K562 (cell line): ENCODE data around the gene FADD. TPM values are rescaled to one million over a fixed set of nuclear protein-coding genes. Genes with fewer than 3 reads are reported as not detected.

Experiments
- ARHGAP35 ChIP-seq: fragments of 450-650 bp; IDR thresholded peaks from 2 replicates; pipeline ENCODE4 v1.6.1; 2018; ENCODE audit not compliant: partially characterized antibody
- CCAR2 ChIP-seq: fragments of 200-400 bp; formaldehyde crosslinking; IDR thresholded peaks from 2 replicates; pipeline ENCODE4 v1.6.1; 2017; ENCODE audit warnings: mild to moderate bottlenecking, low read depth, low read length
- CHD2 ChIP-seq: IDR thresholded peaks from 2 replicates; pipeline ENCODE4 v1.6.1; 2011; ENCODE audit warnings: low read depth, low read length
- CHD4 ChIP-seq: fragments of 200-600 bp; sonication (generic); IDR thresholded peaks from 3 replicates; pipeline ENCODE4 v1.6.1; 2012; ENCODE audit warnings: low read depth, mild to moderate bottlenecking, mixed read lengths, low read length, inconsistent platforms; ENCODE audit not compliant: insufficient read depth, insufficient replicate concordance, poor library complexity, severe bottlenecking
- DPF2 ChIP-seq: fragments of 450-650 bp; IDR thresholded peaks from 2 replicates; pipeline ENCODE4 v1.6.1; 2016
- FOXJ3 ChIP-seq: sonication (generic); formaldehyde crosslinking; IDR thresholded peaks from 2 replicates; pipeline ENCODE4 v1.4.0; 2020; ENCODE audit warnings: mild to moderate bottlenecking, missing genetic modification reagents
- GATAD2B ChIP-seq: fragments of 450-650 bp; IDR thresholded peaks from 2 replicates; pipeline ENCODE4 v1.6.1; 2017; ENCODE audit warnings: mild to moderate bottlenecking, borderline replicate concordance
- HDAC2 ChIP-seq: fragments of 450-650 bp; IDR thresholded peaks from 2 replicates; pipeline ENCODE4 v1.6.1; 2016; ENCODE audit warnings: mild to moderate bottlenecking
- JUN ChIP-seq, 2 experiments: sonication (generic) in 1 of 2; formaldehyde crosslinking in 1 of 2; IDR thresholded peaks; 2 replicates each; pipeline versions ENCODE4 v1.6.1 to v1.8.0; 2012 to 2022; ENCODE audit warnings: borderline replicate concordance in 2 of 2, mild to moderate bottlenecking in 2 of 2, improper control_type of control experiment in 1 of 2, low read depth in 1 of 2, low read length in 1 of 2, missing genetic modification reagents in 1 of 2
- KDM5B ChIP-seq: fragments of 200-600 bp; sonication (generic); IDR thresholded peaks from 2 replicates; pipeline ENCODE4 v1.6.1; 2012; ENCODE audit warnings: low read depth, mild to moderate bottlenecking, moderate library complexity, low read length, control low read depth, inconsistent platforms; ENCODE audit not compliant: insufficient replicate concordance
- MEIS2 ChIP-seq: fragments of 450-650 bp; IDR thresholded peaks from 2 replicates; pipeline ENCODE4 v1.6.1; 2014; ENCODE audit warnings: mild to moderate bottlenecking; ENCODE audit not compliant: partially characterized antibody
- NCOA1 ChIP-seq: fragments of 450-650 bp; IDR thresholded peaks from 2 replicates; pipeline ENCODE4 v1.6.1; 2016; ENCODE audit warnings: low read depth
- NR2C1 ChIP-seq, 2 experiments: fragments of 450-650 bp; IDR thresholded peaks; 2 replicates each; pipeline ENCODE4 v1.6.1; 2017; ENCODE audit warnings: mild to moderate bottlenecking in 2 of 2, antibody characterized with exemption in 1 of 2, inconsistent platforms in 1 of 2, missing compliant biosample characterization in 1 of 2, missing genetic modification characterization in 1 of 2
- RNF2 ChIP-seq: sonication (generic); IDR thresholded peaks from 2 replicates; pipeline ENCODE4 v1.6.1; 2016
- SPI1 ChIP-seq: IDR thresholded peaks from 2 replicates; pipeline ENCODE4 v1.6.1; 2011; ENCODE audit warnings: low read depth, low read length, control low read depth, borderline replicate concordance
- TBL1XR1 ChIP-seq, 2 experiments: IDR thresholded peaks; 2 replicates each; pipeline ENCODE4 v1.6.1; 2012; ENCODE audit warnings: improper control_type of control experiment in 2 of 2, low read length in 2 of 2, mild to moderate bottlenecking in 1 of 2
- TRIM28 ChIP-seq: fragments of 450-650 bp; IDR thresholded peaks from 2 replicates; pipeline ENCODE4 v1.6.1; 2017
- ZFPM2 ChIP-seq: fragments of 250-450 bp; sonication (Bioruptor Pico); IDR thresholded peaks from 2 replicates; pipeline ENCODE4 v1.5.1; 2022; ENCODE audit warnings: mild to moderate bottlenecking
- ZKSCAN8 ChIP-seq: fragments of 200-800 bp; sonication (Bioruptor generic); IDR thresholded peaks from 2 replicates; pipeline ENCODE4 v1.6.1; 2016; ENCODE audit warnings: missing genetic modification characterization, missing compliant biosample characterization
- ZNF133 ChIP-seq: fragments of 250-450 bp; sonication (Bioruptor Pico); IDR thresholded peaks from 2 replicates; pipeline ENCODE4 v1.4.0; 2020; ENCODE audit warnings: mild to moderate bottlenecking
- ZNF212 ChIP-seq: fragments of 450-650 bp; formaldehyde crosslinking; IDR thresholded peaks from 2 replicates; pipeline ENCODE4 v1.4.0; 2020; ENCODE audit warnings: mild to moderate bottlenecking
- polyA plus RNA-seq, 8 experiments: library from polyadenylated mRNA; depleted of rRNA in 4 of 8; stranded (reverse) in 5 of 8; unstranded in 3 of 8; fragments of >200 nt; fragmentation: Nextera tagmentation in 2 of 8; fragmentation: Illumina TruSeq in 1 of 8; extraction: Ambion mirVana in 2 of 8; extraction: Trizol in 1 of 8; gene quantifications; 2 replicates each; pipeline versions ENCODE4 v1.2.1 to v1.2.3, GENCODE V29; 2011 to 2014; ENCODE audit warnings: inconsistent platforms in 1 of 8, missing spikeins in 1 of 8
- total RNA-seq, 7 experiments: library from RNA; depleted of rRNA in 6 of 7; stranded (reverse); fragments of >200 nt in 6 of 7; fragmentation: Illumina TruSeq in 2 of 7; extraction: Trizol in 2 of 7; gene quantifications; 2 replicates each; pipeline versions ENCODE4 v1.2.1 to v1.2.3, GENCODE V29; 2011 to 2021; ENCODE audit warnings: low replicate concordance in 1 of 7
- TF ChIP-seq, protein P1 (sequence below): fragments of 450-650 bp; IDR thresholded peaks from 2 replicates; pipeline ENCODE4 v1.6.1; 2016; ENCODE audit warnings: low read depth, mild to moderate bottlenecking, moderate library complexity
- TF ChIP-seq, protein P2 (sequence below): fragments of 250-450 bp; sonication (Bioruptor Pico); IDR thresholded peaks from 2 replicates; pipeline ENCODE4 v1.4.0; 2020
- TF ChIP-seq, protein P3 (sequence below), 3 experiments: fragments of 200-800 bp in 1 of 3; fragments of 250-450 bp in 1 of 3; fragments of 450-650 bp in 1 of 3; sonication (Bioruptor Pico) in 1 of 3; sonication (Bioruptor generic) in 1 of 3; formaldehyde crosslinking in 1 of 3; IDR thresholded peaks; 2 replicates each; pipeline versions ENCODE4 v1.6.1 to v1.8.0; 2016 to 2022; ENCODE audit warnings: mild to moderate bottlenecking in 2 of 3, missing genetic modification characterization in 2 of 3, missing compliant biosample characterization in 1 of 3, moderate library complexity in 1 of 3

The FADD gene
- total and polyA plus RNA-seq, 9 of the 15 experiments (the other 6 are each of a cell fraction or from before 2014, with no cell fraction given), result 0.29 to 26.9 (median 20.4) TPM

DNA sequence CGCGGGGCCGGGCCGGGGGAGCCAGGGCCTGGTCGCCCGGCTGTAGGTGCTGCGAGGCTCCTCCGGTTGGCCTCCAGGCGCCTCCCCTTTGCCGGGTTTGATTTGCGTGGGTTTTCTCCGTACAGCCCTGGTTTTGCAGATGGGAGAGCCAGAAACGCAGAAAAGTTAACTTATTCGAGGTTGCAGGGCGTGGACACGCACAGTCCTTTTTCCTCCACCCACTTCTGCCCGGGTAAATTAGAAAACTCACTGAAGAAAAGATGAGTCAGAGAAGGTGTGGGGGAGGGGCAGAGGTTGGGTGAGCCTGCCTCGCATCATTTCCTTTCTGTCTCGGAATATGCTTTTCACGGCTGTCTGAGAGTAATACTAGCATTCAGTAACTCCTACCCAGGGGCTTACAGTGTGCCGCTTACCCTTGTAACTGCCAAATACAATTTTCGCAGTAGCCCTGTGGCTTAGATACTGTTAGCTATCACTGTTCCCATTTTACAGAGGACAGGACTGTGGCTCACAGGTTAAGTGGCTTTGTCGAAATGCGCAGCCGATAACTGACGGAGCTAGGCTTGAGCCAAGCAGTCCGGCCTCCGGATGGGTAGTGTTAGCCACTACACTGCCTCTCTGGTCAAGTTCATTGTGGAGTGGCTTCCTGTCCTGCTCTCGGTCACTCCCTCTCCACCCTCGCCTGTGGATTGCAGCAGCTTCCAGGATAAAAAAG lies 812 bp downstream of the FADD start (continued):
- TF ChIP-seq GATAD2B, result peak; percentile 52; the same call in 1 of the 2 replicates
- TF ChIP-seq ZKSCAN8 (CRISPR knock-in tag), result no peak
- TF ChIP-seq DPF2, result peak; percentile 88
- TF ChIP-seq ZNF212 (CRISPR knock-in tag), result no peak
- no peak for TF ChIP-seq NR2C1 (IDR thresholded peaks at IDR 0.05)
- TF ChIP-seq NR2C1 (tag; IDR thresholded peaks at IDR 0.05), result no peak
- no peak for TF ChIP-seq HDAC2
- TF ChIP-seq CHD2, result peak; percentile 46; the same call in 1 of the 2 replicates
- TF ChIP-seq JUN (IDR thresholded peaks at IDR 0.05; ENCODE audit: borderline replicate concordance, low read depth, low read length), result peak; percentile 94
- TF ChIP-seq JUN (CRISPR knock-in tag; IDR thresholded peaks at IDR 0.05; ENCODE audit: borderline replicate concordance), result no peak
- no peak for TF ChIP-seq CHD4
- TF ChIP-seq, protein P1, sequence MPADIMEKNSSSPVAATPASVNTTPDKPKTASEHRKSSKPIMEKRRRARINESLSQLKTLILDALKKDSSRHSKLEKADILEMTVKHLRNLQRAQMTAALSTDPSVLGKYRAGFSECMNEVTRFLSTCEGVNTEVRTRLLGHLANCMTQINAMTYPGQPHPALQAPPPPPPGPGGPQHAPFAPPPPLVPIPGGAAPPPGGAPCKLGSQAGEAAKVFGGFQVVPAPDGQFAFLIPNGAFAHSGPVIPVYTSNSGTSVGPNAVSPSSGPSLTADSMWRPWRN, result no peak
- no peak for TF ChIP-seq TRIM28
- TF ChIP-seq ARHGAP35, result no peak
- TF ChIP-seq KDM5B, result peak; percentile 53
- no peak for TF ChIP-seq ZNF133 (CRISPR knock-in tag)
- TF ChIP-seq CCAR2, result no peak
- 0 out of 4 replicates have a peak, but pooled peaks of 1 of the 2 experiments have one; percentile 49 for TF ChIP-seq TBL1XR1 (IDR thresholded peaks at IDR 0.05; ENCODE audit: low read length in 2 of 2)
- TF ChIP-seq NCOA1, result 0 out of 2 replicates have a peak, but pooled peaks have one; percentile 17
- TF ChIP-seq, protein P2, sequence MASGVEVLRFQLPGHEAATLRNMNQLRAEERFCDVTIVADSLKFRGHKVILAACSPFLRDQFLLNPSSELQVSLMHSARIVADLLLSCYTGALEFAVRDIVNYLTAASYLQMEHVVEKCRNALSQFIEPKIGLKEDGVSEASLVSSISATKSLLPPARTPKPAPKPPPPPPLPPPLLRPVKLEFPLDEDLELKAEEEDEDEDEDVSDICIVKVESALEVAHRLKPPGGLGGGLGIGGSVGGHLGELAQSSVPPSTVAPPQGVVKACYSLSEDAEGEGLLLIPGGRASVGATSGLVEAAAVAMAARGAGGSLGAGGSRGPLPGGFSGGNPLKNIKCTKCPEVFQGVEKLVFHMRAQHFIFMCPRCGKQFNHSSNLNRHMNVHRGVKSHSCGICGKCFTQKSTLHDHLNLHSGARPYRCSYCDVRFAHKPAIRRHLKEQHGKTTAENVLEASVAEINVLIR (CRISPR knock-in tag), result no peak
- 0 out of 2 replicates have a peak, but pooled peaks have one; percentile 55 for TF ChIP-seq RNF2
- 0 out of 2 replicates have a peak, but pooled peaks have one; percentile 18 for TF ChIP-seq SPI1
- TF ChIP-seq MEIS2, result no peak
- TF ChIP-seq, protein P3, sequence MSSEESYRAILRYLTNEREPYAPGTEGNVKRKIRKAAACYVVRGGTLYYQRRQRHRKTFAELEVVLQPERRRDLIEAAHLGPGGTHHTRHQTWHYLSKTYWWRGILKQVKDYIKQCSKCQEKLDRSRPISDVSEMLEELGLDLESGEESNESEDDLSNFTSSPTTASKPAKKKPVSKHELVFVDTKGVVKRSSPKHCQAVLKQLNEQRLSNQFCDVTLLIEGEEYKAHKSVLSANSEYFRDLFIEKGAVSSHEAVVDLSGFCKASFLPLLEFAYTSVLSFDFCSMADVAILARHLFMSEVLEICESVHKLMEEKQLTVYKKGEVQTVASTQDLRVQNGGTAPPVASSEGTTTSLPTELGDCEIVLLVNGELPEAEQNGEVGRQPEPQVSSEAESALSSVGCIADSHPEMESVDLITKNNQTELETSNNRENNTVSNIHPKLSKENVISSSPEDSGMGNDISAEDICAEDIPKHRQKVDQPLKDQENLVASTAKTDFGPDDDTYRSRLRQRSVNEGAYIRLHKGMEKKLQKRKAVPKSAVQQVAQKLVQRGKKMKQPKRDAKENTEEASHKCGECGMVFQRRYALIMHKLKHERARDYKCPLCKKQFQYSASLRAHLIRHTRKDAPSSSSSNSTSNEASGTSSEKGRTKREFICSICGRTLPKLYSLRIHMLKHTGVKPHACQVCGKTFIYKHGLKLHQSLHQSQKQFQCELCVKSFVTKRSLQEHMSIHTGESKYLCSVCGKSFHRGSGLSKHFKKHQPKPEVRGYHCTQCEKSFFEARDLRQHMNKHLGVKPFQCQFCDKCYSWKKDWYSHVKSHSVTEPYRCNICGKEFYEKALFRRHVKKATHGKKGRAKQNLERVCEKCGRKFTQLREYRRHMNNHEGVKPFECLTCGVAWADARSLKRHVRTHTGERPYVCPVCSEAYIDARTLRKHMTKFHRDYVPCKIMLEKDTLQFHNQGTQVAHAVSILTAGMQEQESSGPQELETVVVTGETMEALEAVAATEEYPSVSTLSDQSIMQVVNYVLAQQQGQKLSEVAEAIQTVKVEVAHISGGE (CRISPR knock-in tag; IDR thresholded peaks at IDR 0.05), result no peak; a peak in 1 of 6 replicates
- TF ChIP-seq FOXJ3 (CRISPR knock-in tag), result no peak
- TF ChIP-seq ZFPM2 (CRISPR knock-in tag), result no peak
